IPS-18c (cell line): ENCODE measurements around the gene HIBCH.
"Not testable (repeated sequence)": the region's sequence is repeated elsewhere in the genome, so short reads cannot be mapped to it uniquely, and the experiment has no call there.

Source experiments
- H3K4me3 ChIP-seq: 2 replicates; pipeline ENCODE4 v1.7.0; 2013; ENCODE audit warnings: low read depth, mild to moderate bottlenecking, low read length, moderate library complexity; ENCODE audit not compliant: insufficient read depth
- H3K9me3 ChIP-seq: one replicate; pipeline ENCODE4 v1.6.1; 2013; ENCODE audit warnings: mild to moderate bottlenecking, low read length, moderate library complexity; ENCODE audit not compliant: control insufficient read depth, insufficient read depth

Gene HIBCH

GRCh38 chr2:190159453-190159852, 160.2 kb downstream of the HIBCH start:
- Histone ChIP-seq H3K9me3 (no peaks in the 10 kb centered on the region), H3K4me3 (no peak overlapping the region)

GRCh38 chr2:190158798-190159434, 160.7 kb downstream of the HIBCH start:
- Histone ChIP-seq H3K9me3 (no peaks in the 10 kb centered on the region), H3K4me3 (no peak overlapping the region)

DNA sequence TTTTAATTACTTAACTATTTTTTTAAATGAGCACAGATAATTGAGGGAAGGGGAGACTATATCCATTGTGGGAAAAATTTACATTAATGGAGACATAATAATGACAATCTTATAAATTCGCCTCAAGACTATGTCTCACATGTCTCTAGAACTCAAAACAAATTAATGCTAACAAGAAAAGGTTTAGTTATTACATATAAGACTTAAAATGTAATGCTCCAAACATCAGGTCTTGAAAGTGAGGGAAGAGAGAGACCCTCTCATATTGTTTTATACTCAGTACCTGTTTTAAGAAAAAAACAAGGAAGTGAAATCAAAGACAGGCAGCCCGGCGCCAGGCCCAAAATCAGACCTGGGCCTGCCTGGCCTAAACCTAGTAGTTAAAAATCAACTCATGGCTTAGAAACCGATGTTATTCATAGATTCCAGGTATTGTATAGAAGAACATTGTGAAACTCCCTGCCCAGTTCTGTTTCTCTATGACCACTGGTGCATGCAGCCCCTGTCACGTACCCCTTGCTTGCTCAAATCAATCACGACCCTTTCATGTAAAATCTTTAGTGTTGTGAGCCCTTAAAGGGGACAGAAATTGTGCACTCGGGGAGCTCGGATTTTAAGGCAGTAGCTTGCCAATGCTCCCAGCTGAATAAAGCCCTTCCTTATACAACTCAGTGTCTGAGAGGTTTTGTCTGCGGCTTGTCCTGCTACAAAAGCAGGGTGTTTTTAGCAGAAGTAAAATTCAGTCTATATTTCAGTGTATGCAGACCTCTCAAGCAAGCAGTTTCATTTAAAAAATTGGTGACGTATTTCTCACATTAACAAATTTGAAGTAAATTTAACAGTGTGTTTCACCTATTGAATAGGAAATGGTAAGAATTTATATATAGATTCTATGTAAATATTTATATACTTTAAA, 161.8 kb downstream of the HIBCH start:
- H3K4me3 ChIP-seq, H3K9me3 ChIP-seq: not testable (repeated sequence)

GRCh38 chr2:190156530-190157212, 163.0 kb downstream of the HIBCH start:
- no peaks in the 10 kb centered on the region for H3K9me3 ChIP-seq
- no peak overlapping the region for H3K4me3 ChIP-seq
